ENCODE measurements around the gene KRTAP4-8.
"Not testable (repeated sequence)": the region's sequence is repeated elsewhere in the genome, so short reads cannot be mapped to it uniquely, and the experiment has no call there.

Gene KRTAP4-8

DNA sequence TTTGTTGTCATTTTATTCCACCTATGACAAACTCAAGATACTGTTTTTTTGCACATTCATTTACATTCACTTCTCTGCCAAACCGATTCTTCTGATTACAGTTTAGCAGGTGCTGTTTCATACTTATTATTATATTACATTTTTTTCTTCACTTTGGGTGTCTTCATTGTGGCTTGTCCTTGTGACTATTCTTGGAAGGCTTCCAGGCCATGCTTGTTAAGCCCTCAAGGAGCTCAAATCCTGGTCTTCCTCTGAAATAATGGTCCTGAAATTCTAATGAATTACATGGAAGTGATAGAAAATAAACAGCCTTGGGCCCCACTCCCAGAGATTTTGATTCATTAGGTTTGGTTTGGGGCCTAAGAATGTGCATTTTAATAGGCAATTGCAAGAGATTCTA lies 33.6 kb downstream of the KRTAP4-8 start:
- no peak for DNase-seq

DNA sequence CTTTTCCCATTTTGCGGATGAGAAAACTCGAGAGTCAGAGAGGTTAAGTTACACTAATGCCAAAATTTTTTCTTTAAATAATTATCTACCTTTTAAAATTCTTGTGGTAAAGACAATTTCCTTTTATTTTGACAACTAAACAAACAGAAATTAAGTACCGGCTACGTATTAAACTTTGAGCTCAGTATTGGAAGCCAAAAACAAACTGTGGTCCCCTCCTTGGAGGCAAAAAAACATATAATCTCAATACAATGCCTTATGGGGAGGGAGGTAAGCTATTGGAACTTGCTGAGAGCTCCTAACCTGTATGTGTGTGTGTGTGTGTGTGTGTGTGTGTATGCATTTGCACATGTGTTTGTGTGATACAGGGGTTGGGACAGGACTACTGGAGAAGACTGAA lies 34.5 kb downstream of the KRTAP4-8 start:
- DNase-seq = no peak

DNA sequence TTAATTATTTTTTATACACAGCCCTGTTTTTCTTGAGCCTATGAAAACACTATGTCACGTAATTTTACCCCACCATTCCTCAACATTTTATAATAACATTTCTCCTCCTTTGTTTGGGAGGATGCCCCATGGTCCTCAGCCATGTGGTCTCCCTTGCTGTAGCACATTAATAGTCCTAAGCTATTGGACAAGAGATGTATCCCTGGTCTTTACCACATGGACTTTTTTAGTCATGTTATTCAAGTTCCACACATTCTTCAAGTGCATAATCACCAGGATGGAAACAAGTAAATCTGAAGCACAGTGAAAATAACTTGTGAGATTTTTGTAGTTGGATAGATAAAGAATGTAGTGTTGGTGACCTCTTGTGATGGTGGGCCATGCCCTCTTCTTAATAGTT lies 36.0 kb downstream of the KRTAP4-8 start:
- no peak for DNase-seq

DNA sequence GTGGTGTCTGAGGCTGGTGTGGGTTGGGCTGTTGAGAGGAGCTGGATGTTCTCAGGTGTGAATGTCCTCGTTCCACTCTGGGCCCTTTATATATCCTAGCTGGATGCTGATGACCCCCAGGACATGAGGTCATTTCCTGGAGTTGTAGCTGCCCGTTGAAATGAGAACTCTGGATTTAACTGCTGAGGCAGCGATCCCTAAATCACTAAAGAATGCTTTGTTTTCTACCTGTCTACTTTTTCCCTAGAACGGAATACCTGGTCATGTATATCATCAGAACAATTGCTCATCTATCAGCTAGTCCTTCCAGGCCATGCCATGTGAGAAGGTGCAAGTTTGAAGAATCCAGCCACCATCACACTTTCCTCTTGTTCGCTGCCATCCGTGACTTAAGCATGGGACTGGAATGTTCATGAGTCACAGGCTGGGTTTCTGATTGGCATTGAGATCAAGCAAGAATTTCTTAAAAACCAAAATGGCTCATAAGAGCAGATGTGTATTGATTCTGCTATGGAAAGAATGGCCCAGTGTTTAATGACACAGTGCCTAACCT lies 37.8 kb downstream of the KRTAP4-8 start, which contains the start of gene KRTAP2-3:
Gene KRTAP2-3 (minus strand): TSS at position 63 of the 553 bp plus-strand sequence. CDS start 64 bp downstream, outside the sequence.
- no peak for DNase-seq

DNA sequence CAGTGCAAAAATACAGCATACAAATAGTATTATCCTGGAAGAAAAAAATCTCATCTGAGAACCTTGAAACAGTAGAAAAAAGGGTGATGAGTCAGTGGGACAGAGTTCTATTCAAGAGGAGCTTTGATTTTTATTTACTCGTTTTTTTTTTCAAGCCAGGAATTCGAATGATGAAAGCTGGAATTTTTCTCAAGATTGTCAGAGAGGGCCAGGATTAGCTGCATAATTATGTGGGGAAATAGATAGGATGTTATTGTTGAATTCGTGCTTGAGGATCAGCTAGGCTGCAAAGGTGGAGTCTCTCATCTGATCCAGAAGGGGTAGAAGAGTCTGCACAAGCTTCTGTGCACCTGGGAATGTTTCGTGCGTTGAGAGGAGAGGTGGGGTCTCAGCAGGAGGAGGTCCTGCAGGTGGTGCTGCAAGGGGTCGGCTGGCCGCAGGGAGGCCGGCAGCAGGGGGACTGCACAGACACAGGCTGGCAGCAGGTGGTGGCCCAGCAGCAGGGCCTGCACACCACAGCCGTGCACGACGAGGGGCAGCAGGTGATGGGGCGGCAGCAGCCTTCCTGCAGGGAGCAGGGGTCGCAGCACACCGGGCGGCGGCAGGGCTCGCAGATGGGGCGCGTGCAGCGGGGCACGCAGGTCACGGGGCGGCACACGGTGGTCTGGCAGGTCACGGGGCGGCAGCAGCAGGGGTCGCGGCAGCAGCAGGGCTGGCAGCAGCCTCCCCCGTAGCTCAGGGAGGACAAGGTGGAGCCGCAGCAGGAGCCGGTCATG lies 38.5 kb downstream of the KRTAP4-8 start:
- not testable (repeated sequence) for DNase-seq

DNA sequence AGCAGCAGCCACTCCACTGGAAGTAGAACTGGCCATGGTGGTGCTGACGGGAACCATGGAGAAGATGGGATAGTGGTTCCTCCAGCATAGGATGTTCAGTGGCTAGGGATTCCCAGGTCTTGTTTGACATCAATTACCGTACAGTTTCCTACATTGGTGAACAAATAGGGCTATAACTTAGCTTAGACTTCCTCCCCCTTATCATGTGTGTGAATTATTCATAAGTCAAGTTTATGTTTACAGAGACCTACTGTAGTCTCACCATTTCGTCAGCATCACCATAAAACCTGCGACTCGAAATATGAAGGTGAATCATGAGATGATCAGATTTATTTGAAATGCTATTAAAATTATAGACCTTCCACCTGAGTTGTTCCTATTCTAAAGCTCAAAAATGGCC lies 39.2 kb downstream of the KRTAP4-8 start:
- no peak for DNase-seq

DNA sequence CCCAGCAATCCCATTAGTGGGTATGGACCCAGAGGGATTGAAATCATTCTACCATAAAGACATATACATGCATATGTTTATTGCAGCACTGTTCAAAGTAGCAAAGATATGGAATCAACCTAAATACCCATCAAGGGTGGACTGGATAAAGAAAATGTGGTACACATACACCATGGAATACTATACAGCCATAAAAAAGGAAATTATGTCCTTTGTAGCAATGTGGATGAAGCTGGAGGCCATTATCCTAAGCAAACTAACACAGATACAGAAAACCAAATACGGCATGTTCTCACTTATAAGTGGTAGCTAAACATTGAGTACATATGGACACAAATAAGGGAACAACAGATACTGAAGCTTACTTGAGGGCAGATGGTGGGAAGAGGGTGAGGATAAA lies 40.4 kb downstream of the KRTAP4-8 start:
- no peak for DNase-seq

DNA sequence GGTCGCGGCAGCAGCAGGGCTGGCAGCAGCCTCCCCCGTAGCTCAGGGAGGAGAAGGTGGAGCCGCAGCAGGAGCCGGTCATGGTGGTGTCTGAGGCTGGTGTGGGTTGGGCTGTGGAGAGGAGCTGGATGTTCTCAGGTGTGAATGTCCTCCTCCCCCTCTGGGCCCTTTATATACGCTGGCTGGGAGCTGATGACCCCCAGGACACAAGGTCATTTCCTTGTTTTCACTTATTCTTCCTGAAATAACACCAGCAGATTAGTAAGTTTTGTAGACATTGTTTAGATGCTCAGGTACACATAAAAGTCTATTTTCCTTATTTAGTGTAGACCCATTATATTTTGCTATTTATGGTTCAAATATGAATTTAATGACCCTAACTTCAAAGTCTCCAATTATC lies 42.8 kb downstream of the KRTAP4-8 start, which contains the start of gene KRTAP2-2:
Gene KRTAP2-2 (minus strand): TSS at position 101 of the 400 bp plus-strand sequence. CDS start 19 bp downstream, at position 82.
- DNase-seq = not testable (repeated sequence)

DNA sequence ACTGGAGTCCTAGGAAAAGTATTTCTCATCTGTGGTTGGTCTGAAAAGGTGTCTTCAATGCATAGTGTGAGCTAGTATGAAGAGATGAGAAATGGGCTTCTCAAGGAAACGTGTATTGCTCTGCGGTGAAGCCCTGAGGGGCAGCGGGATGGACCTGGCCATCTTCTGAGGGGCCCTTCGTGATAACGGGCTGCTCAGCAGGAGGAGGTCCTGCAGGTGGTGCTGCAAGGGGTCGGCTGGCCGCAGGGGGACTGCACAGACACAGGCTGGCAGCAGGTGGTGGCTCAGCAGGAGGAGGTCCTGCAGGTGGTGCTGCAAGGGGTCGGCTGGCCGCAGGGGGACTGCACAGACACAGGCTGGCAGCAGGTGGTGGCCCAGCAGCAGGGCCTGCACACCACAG lies 43.4 kb downstream of the KRTAP4-8 start:
- DNase-seq = not testable (repeated sequence)

DNA sequence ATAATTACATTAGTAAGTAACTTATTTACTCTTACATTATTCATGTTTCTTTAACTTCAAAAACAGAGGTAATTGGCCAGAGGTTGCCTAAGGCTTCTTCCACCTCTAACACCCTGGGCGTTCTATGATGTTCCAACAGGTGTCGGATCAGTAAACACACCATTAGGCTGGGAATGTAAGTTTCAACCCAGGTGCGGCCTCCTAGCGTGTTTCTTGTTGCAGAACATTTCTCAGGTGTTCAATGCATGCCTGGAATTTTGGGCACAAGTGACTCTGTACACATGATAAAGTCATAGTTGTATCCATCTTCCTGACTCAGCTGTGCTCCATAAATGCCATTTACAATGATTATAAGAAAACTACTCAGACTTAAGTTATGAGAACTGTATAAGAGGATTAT lies 43.9 kb downstream of the KRTAP4-8 start:
- no peak for DNase-seq

DNA sequence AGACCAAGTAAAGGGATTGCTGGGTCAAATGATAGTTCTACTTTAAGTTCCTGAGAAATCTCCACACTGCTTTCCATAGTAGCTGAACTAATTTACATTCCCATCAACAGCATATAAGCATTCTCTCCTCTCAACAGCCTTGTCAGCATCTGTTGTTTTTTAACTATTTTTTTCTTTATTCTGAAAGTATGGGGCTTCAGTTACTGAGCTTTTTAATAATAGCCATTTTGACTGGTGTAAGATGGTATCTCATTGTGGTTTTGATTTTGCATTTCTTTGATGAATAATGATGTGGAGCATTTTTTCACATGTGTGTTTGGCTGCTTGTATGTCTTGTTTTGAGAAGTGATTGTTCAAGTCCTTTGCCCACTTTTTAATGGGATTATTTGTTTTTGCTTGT lies 45.4 kb downstream of the KRTAP4-8 start:
- no peak for DNase-seq

DNA sequence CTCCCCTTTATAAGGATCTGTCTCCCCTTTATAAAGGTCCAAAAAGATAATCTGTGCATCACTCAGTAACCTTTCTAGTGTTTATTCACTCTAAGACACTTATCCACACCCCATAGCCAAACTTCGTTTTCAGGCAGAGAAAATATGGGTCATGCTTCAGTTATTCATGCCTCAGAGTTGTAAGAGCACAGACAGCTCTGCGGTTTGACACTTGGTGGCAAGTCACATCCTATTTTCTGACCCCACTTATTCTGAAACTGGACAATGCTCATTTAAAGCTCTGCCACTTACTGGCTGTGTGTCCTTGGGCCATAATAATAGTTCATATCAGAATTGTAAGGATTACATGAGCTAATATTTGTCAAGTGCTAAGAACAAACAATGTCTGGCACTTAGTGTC lies 48.8 kb downstream of the KRTAP4-8 start:
- no peak for DNase-seq

DNA sequence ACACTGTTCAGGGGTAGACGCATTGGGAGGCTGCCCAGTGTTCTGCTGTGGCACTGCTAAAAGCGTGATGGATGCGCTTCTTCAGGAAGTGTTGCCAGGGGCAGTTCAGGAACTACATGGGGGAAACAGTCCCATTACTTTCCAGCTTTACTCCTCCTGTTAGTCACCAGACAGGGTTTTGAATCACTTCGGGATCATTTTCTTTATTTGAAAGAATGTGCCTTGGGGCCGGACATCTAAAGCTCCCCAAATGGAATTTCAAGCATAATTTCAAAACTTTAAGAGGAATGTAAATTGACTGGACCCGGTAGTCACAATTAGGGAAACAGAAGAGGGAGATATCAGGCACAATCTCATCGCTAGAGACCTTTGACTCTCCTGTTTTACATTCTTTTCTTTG lies 49.5 kb downstream of the KRTAP4-8 start:
- DNase-seq = no peak
